Endothelial cell of umbilical vein (primary cell): ENCODE measurements around the gene IQCB1. TPM values are rescaled to one million over a fixed set of nuclear protein-coding genes. Genes with fewer than 3 reads are reported as not detected.

Source experiments
- BruUV-seq: library from RNA; stranded (reverse); fragments of 400-500 nt; replicated peaks from 2 replicates; lab custom pipeline; 2021; lab: Mats Ljungman, UMichigan
- CTCF ChIA-PET: fragments of 300-600, 350-600 bp; sonication (Branson Sonifier 250); formaldehyde crosslinking; loops from one replicate; lab custom pipeline; 2021; ENCODE audit warnings: antibody characterized with exemption, inconsistent platforms; lab: Charles Lee
- POLR2A ChIA-PET: fragments of 300-600, 350-600 bp; sonication (Branson Sonifier 250); formaldehyde crosslinking; loops from one replicate; lab custom pipeline; 2021; ENCODE audit warnings: antibody characterized with exemption, inconsistent platforms; lab: Charles Lee
- DNase-seq: peaks from one replicate; pipeline ENCODE4 v3.0.0-alpha.2; 2011; ENCODE audit warnings: low read depth, low spot score
- FAIRE-seq: peaks from 2 replicates; lab custom pipeline; 2011; peaks lifted over from hg19 to GRCh38; lab: Jason Lieb, UNC
- H2AFZ ChIP-seq: 2 replicates; pipeline ENCODE4 v1.6.0; 2012; ENCODE audit warnings: low read depth, low read length, control low read depth, inconsistent platforms
- H3K27ac ChIP-seq: 2 replicates; pipeline ENCODE4 v1.5.1; 2011; ENCODE audit warnings: low read depth, mild to moderate bottlenecking, control low read depth, low read length, moderate library complexity; ENCODE audit not compliant: insufficient read depth
- H3K27me3 ChIP-seq, 2 experiments: 2 replicates each; pipeline versions ENCODE4 v1.6.0 to v1.6.1; 2011; ENCODE audit warnings: low read length in 2 of 2, mixed read lengths in 1 of 2; ENCODE audit not compliant: control insufficient read depth in 2 of 2, insufficient read depth in 2 of 2
- H3K36me3 ChIP-seq, 2 experiments: 2 replicates in 1 of 2; 3 replicates in 1 of 2; pipeline ENCODE4 v1.5.1; 2011; ENCODE audit warnings: low read length in 2 of 2, mild to moderate bottlenecking in 1 of 2, moderate library complexity in 1 of 2; ENCODE audit not compliant: control insufficient read depth in 2 of 2, insufficient read depth in 2 of 2; ENCODE audit errors: extremely low read depth in 1 of 2
- H3K4me1 ChIP-seq: 3 replicates; pipeline ENCODE4 v1.5.1; 2011; ENCODE audit warnings: mild to moderate bottlenecking, low read length; ENCODE audit not compliant: control insufficient read depth, insufficient read depth; ENCODE audit errors: extremely low read depth
- H3K4me2 ChIP-seq: 2 replicates; pipeline ENCODE4 v1.6.1; 2011; ENCODE audit warnings: low read length, control low read depth, mixed read lengths; ENCODE audit not compliant: insufficient read depth
- H3K4me3 ChIP-seq, 3 experiments: fragments of 200-600 bp in 1 of 3; sonication (generic), shearing (Covaris generic) in 1 of 3; replicated peaks in 1 of 3; 2 replicates each; pipeline ENCODE4 v1.5.1; 2011 to 2016; ENCODE audit warnings: control low read depth in 3 of 3, low read length in 3 of 3, mild to moderate bottlenecking in 2 of 3, inconsistent platforms in 1 of 3, low read depth in 1 of 3, moderate library complexity in 1 of 3; ENCODE audit not compliant: insufficient read depth in 1 of 3
- H3K79me2 ChIP-seq: 2 replicates; pipeline ENCODE4 v1.6.0; 2012; ENCODE audit warnings: low read length, inconsistent platforms; ENCODE audit not compliant: control insufficient read depth, insufficient read depth
- H3K9ac ChIP-seq: replicated peaks from 2 replicates; pipeline ENCODE3; 2011; ENCODE audit warnings: low read length, control low read depth; ENCODE audit not compliant: insufficient read depth; ENCODE audit errors: extremely low read depth
- H3K9me1 ChIP-seq: replicated peaks from 3 replicates; pipeline ENCODE4 v1.6.0; 2011; ENCODE audit warnings: mild to moderate bottlenecking, low read length; ENCODE audit not compliant: control insufficient read depth, insufficient read depth; ENCODE audit errors: extremely low read depth
- H3K9me3 ChIP-seq: replicated peaks from 2 replicates; pipeline ENCODE4 v1.5.1; 2012; ENCODE audit warnings: low read length, inconsistent platforms; ENCODE audit not compliant: control insufficient read depth, insufficient read depth
- H4K20me1 ChIP-seq: replicated peaks from 2 replicates; pipeline ENCODE3; 2011; ENCODE audit warnings: mild to moderate bottlenecking, low read length; ENCODE audit not compliant: control insufficient read depth, insufficient read depth; ENCODE audit errors: extremely low read depth
- CTCF ChIP-seq, 2 donors: IDR thresholded peaks; 1 replicate in 1 of 2; 2 replicates in 1 of 2; pipeline ENCODE4 v1.5.1; 2011; ENCODE audit warnings: low read length in 2 of 2, mild to moderate bottlenecking in 2 of 2, moderate library complexity in 2 of 2, control low read depth in 1 of 2, inconsistent platforms in 1 of 2, low read depth in 1 of 2; ENCODE audit not compliant: insufficient read depth in 1 of 2; ENCODE audit errors: extremely low read depth in 1 of 2
- EZH2 ChIP-seq: IDR thresholded peaks from 2 replicates; pipeline ENCODE4 v1.6.1; 2012; ENCODE audit warnings: borderline replicate concordance, low read depth, mild to moderate bottlenecking, moderate library complexity, low read length, inconsistent platforms; ENCODE audit not compliant: severe bottlenecking
- FOS ChIP-seq: IDR thresholded peaks from 2 replicates; pipeline ENCODE4 v1.6.1; 2011; ENCODE audit warnings: mild to moderate bottlenecking, low read length, moderate library complexity, borderline replicate concordance; ENCODE audit not compliant: insufficient read depth
- GATA2 ChIP-seq: IDR thresholded peaks from 2 replicates; pipeline ENCODE4 v1.7.0; 2011; ENCODE audit warnings: low read depth, mild to moderate bottlenecking, moderate library complexity, mixed read lengths, low read length; ENCODE audit not compliant: insufficient read length, insufficient read depth
- JUN ChIP-seq: IDR thresholded peaks from 2 replicates; pipeline ENCODE4 v1.6.1; 2011; ENCODE audit warnings: borderline replicate concordance, low read depth; ENCODE audit not compliant: insufficient read length, insufficient read depth
- MAX ChIP-seq: IDR thresholded peaks from 2 replicates; pipeline ENCODE4 v1.6.1; 2011; ENCODE audit not compliant: insufficient read depth, insufficient read length
- MYC ChIP-seq: IDR thresholded peaks from one replicate; pipeline ENCODE4 v1.6.1; 2011; ENCODE audit warnings: mild to moderate bottlenecking, low read depth, low read length
- POLR2A ChIP-seq: IDR thresholded peaks from 2 replicates; pipeline ENCODE4 v1.6.1; 2012; ENCODE audit warnings: low read depth, mild to moderate bottlenecking, control low read depth, low read length
- POLR2AphosphoS5 ChIP-seq: IDR thresholded peaks from 2 replicates; pipeline ENCODE4 v1.6.1; 2012; ENCODE audit warnings: low read depth, mild to moderate bottlenecking, control low read depth, low read length, moderate library complexity; ENCODE audit not compliant: insufficient read depth
- dilution Hi-C: fragments of 300-500 bp; cut with MboI; formaldehyde crosslinking; loops from one replicate; pipeline ENCODE4 v1.15.0; 2019; ENCODE audit warnings: low sequenced_read_pairs; ENCODE audit not compliant: extremely low pct_ligation_motif_present
- intact Hi-C: fragments of 100-400 bp; cut with micrococcal nuclease; formaldehyde crosslinking; loops from one replicate; pipeline ENCODE4 v1.10.0; 2022
- polyA plus RNA-seq, 4 experiments: library from polyadenylated mRNA; depleted of rRNA in 3 of 4; stranded (reverse) in 3 of 4; unstranded in 1 of 4; fragments of >200 nt; gene quantifications; 2 replicates each; pipeline versions ENCODE4 v1.2.1 to v1.2.3, GENCODE V29; 2011 to 2012; ENCODE audit warnings: missing spikeins in 1 of 4
- total RNA-seq: library from RNA; stranded (reverse); gene quantifications from 2 replicates; pipeline ENCODE4 v1.2.3, GENCODE V29; 2021

IQCB1 gene
- total and polyA plus RNA-seq, 2 donors (not counting 3 experiments of a cell fraction or from before 2014, with no cell fraction given) = 9.9 to 22.0 TPM

GRCh38 chr3:121839962-121840361 lies 5.1 kb upstream of the IQCB1 start:
- Histone ChIP-seq H3K9ac (no peak overlapping the region), H3K4me2 (no peak overlapping the region), H3K27ac (no peak overlapping the region), H3K9me3 (no peaks in the 10 kb centered on the region), H4K20me1 (no peaks in the 10 kb centered on the region), H2AFZ (no peak overlapping the region), H3K79me2 (no peaks in the 10 kb centered on the region), H3K27me3 (peaks cover 0 to 3% of the 10 kb centered on the region in 2 experiments), H3K36me3 (no peaks in the 10 kb centered on the region), H3K4me1 (no peaks in the 10 kb centered on the region), H3K9me1 (no peaks in the 10 kb centered on the region), H3K4me3 (no peak overlapping the region)
- POLR2A ChIA-PET = no interaction called here
- no peak for DNase-seq
- dilution Hi-C loops (no loop called here), intact Hi-C loops (loop anchor here (5.0 kb wide), 1 partner anchor 178 kb away; the partner anchor contains the start of gene HCLS1)
- CTCF ChIA-PET = no interaction called here
- no peak for FAIRE-seq
- TF ChIP-seq MYC = no peak
- no peak for TF ChIP-seq MAX
- TF ChIP-seq GATA2 = no peak
- no peak for TF ChIP-seq CTCF (IDR thresholded peaks at IDR 0.05; ENCODE audit: extremely low read depth in 1 of 2, insufficient read depth in 1 of 2, low read depth in 1 of 2, low read length in 2 of 2)
- TF ChIP-seq EZH2 = no peak
- no peak for TF ChIP-seq JUN
- TF ChIP-seq POLR2A = no peak
- TF ChIP-seq FOS = no peak
- TF ChIP-seq POLR2AphosphoS5 = no peak
- BruUV-seq = no TSS peak
